GM19452 (cell line): ENCODE measurements around the gene COL27A1.
"Not testable (repeated sequence)": the region's sequence is repeated elsewhere in the genome, so short reads cannot be mapped to it uniquely, and the experiment has no call there.

Experiments used
- ATAC-seq: cut with Tn5 transposase; IDR thresholded peaks from one replicate; pipeline ENCODE4 v1.9.1; 2021; ENCODE audit not compliant: unreplicated experiment

COL27A1 gene

GRCh38 chr9:114180696-114181606 is 25.6 kb downstream of the COL27A1 start:
- no peak for ATAC-seq

DNA sequence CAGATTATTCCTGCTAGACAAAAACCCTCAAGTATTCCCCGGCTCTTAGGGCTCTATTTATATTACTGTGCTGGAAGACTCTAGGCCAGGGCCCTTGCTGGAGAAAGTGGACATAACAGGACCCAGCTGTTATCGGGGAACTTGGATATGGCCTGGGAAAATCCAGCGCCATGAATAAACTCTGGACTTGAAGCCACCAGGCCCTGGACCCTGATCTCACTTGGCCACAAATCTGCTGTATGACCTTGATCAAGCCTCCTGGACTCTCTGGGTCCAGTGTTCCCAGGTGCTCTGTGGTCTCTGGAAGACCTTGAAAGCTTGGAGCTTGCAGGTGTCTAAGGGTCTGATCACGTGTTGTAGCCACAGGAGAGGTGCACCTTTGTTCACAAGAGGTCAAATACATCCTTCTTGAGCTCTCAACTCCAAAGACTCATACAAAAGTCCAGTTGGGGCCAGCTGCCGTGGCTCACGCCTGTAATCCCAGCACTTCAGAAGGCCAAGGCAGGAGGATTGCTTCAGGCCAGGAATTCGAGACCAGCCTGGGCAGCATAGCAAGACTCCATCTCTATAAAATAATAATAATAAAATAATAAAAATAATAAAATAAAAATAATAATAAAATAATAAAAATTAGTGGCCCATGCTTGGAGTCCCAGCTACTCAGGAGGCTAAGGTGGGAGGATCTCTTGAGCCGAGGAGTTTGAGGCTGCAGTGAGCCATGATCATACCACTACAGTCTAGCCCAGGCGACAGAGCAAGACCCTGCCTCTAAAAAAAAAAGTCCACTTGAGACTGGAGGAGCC is 26.5 kb downstream of the COL27A1 start:
- no peak for ATAC-seq

GRCh38 chr9:114183006-114183405 is 27.7 kb downstream of the COL27A1 start:
- ATAC-seq, result no peak

DNA sequence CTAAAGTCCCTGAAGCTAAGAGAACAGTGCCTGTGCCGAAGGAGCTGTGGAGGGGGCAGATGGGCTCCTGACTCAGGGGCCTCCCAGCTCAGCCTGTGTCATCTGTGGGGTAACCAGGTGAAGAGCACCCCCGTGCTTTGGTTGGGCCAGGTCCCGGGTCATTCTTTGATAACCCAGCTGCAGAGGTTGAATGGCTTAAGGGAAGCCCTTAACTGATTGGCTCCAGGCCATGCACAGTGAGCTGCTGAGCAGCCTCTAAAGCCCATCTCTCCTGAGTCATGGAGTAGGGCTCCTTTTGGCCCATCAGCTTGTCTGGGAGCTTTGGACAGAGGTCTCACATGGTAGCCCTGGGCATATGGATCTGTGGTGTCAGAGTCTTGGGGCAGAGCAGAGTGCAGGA is 28.7 kb downstream of the COL27A1 start:
- no peak for ATAC-seq

- ATAC-seq, result no peak
Observed at GRCh38 chr9:114184866-114185265, 29.5 kb downstream of the COL27A1 start.

- ATAC-seq, result no peak
Observed at GRCh38 chr9:114185570-114186490, 30.5 kb downstream of the COL27A1 start.

DNA sequence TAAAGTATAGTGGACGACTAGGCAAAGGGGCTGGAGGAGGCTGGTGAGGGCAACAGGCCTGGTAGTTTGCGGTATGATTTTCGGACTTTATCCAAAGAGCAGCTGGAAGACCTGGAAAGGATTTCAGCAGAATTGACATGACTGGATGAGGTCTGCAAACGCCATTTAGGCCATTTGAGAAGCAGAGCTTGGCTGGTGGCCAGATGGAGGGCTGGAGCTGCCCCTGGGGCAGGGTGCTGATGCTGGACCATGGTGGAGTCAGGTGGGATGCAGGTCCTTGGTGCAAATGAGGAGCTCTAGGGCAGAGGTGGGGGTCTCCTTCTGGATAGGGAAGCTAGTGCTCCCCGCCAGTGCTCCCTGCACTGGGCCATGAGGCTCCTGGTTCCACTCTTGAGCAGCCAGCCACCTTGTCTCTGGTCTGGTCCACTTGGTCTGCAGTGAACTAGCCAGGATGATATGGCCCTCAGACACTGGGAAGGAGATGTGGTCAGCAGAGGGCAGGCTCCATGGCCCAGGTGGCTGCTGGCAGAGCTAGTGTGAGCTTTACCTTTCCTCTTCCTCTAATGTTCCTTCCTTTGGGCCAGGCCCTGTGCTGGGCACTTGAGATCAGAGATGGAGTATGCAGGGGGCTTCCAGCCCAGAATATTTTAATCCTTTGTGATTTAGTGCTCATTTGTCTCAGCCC is 31.4 kb downstream of the COL27A1 start:
- ATAC-seq, result no peak

GRCh38 chr9:114187827-114188226 is 32.5 kb downstream of the COL27A1 start:
- ATAC-seq, result no peak

GRCh38 chr9:114189823-114190562 is 34.7 kb downstream of the COL27A1 start:
- no peak for ATAC-seq

- no peak for ATAC-seq
Observed at GRCh38 chr9:114190563-114190905, 35.2 kb downstream of the COL27A1 start.

- not testable (repeated sequence) for ATAC-seq
Observed at GRCh38 chr9:114191402-114191801, 36.1 kb downstream of the COL27A1 start.

DNA sequence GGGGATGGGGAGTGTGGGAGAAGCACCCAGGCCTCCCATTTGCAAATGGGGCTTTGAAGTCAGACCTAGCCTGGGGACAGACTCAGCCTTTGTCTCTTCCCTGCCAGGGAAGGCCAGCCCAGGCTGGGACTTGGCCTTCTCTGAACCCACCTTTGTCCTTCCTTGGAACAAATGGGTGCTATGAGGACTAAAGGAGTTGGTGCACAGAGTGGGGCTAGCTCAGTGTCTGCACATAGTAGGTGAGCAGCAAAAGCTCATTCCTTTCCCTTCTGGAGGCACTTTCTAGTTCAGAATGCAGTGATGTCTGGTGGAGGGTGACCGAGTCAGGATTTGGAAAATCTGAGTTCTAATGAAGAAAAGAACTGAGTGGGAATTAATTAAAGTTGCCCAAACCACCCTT is 37.2 kb downstream of the COL27A1 start:
- no peak for ATAC-seq

GRCh38 chr9:114193090-114193489 is 37.8 kb downstream of the COL27A1 start:
- ATAC-seq, result no peak

DNA sequence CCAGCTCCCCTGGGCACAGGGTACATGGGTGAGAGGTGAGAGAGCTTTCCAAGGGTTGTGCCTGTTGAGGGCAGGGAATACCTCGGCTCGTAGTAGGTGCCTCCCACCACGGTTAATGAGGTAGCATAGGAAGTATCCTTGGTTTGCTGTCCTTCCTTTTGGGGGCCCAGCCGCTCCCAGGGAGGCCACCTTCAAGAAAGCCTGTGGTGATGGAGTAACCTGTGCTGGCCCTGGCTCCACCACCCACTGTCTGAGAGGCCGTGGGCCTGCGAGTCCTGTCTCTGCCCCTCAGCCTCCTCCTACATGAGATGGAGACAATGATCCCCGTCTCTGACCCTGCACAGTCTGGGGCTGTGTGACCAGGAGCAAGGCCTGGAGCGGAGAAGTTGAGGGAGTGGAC is 40.8 kb downstream of the COL27A1 start:
- no peak for ATAC-seq

- ATAC-seq, result no peak
Observed at GRCh38 chr9:114196979-114197622, 41.8 kb downstream of the COL27A1 start.

DNA sequence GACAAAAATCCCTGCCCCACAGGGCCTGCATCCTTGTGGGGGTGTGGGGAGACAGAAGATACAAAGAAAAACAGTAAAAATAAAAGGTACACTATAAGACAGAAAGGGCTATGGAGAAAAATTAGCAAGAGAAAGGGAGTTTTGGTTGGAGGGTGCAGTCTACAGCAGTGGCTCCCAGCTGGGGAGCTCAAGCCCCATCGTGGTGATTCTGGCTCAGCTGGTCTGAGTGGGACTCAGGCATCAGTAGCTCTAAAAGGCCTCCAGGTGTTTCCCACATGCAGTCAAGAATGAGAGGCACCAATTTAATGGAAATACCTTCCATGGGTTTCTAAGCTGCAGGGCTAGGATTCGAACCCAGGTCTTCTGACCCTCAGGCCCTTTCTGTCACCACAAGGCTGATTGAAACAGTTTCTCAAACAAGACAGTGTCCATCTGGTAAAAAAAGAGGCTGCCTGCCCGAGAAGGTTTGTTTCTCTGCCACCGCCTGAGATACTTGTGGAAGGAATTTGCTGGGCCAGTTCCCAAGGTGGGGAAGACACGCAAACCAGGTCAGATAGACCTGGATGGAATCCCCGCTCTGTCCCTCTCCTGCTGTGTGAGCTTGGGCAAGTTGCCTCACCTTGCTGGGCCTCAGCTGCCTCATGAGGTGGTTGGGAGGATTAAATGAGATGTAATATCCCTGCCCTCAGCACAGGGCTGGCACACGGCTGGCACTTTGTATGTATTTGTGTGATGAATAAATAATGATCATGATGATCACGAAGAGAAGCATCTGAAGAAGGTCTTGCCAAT is 43.1 kb downstream of the COL27A1 start:
- no peak for ATAC-seq

DNA sequence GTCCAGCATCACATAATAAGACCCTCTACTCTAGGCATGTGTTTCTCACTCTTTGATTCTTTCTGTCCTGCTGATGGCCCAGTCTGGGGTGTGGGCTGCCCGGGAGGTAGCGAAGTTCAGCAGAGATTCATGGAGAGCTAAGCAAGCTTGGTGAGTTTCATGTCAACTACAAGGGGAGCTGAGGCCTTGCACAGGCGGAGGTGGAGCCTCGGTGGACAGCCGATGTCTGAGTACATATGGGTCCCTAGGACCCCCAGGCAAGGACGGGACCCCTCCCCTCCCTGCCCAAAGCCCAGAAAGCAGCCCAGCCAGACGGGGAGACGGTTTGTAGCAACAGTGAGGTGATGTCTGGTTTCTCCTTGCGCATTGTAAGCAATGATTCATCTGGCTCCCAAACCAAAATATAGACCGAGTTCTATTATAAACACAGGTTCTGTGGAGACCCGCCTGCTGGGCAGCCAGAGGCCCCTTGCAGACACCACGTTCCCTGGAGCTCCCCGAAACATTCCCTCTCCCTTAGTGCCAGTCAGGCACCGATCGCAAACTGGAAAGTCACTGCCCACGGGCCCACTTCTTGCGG is 45.5 kb downstream of the COL27A1 start:
- ATAC-seq, result no peak

GRCh38 chr9:114202396-114202795 is 47.1 kb downstream of the COL27A1 start:
- no peak for ATAC-seq
